Small intestine (tissue), 7 donors: ENCODE results near the gene ATXN10. TPM values are rescaled to one million over a fixed set of nuclear protein-coding genes. Genes with fewer than 3 reads are reported as not detected.
A peak's percentile ranks its signal among the peaks of the same experiment; 100 is the strongest.

Experiments used
- DNase-seq, 2 donors: peaks; one replicate each; pipeline versions ENCODE4 v3.0.0 to v3.0.0-alpha.2; 2013
- FAIRE-seq: peaks from 2 replicates; lab custom pipeline; 2012; peaks lifted over from hg19 to GRCh38; lab: Jason Lieb, UNC
- H3K27ac ChIP-seq, 3 donors: one replicate each; pipeline ENCODE4 v1.5.1; 2013; ENCODE audit warnings: low read length in 2 of 3, mild to moderate bottlenecking in 2 of 3, control low read depth in 1 of 3, inconsistent platforms in 1 of 3, low read depth in 1 of 3, moderate library complexity in 1 of 3
- H3K27me3 ChIP-seq, 3 donors: one replicate each; pipeline ENCODE4 v1.6.1; 2013; ENCODE audit warnings: low read length in 3 of 3, inconsistent platforms in 1 of 3; ENCODE audit not compliant: control insufficient read depth in 3 of 3, insufficient read depth in 3 of 3
- H3K36me3 ChIP-seq, 3 donors: one replicate each; pipeline ENCODE4 v1.6.1; 2013; ENCODE audit warnings: low read length in 3 of 3, inconsistent platforms in 1 of 3, low read depth in 1 of 3, mild to moderate bottlenecking in 1 of 3, moderate library complexity in 1 of 3; ENCODE audit not compliant: control insufficient read depth in 3 of 3, insufficient read depth in 2 of 3
- H3K4me1 ChIP-seq, 3 donors: one replicate each; pipeline ENCODE4 v1.6.1; 2013; ENCODE audit warnings: low read length in 2 of 3, inconsistent platforms in 1 of 3, low read depth in 1 of 3, mild to moderate bottlenecking in 1 of 3, moderate library complexity in 1 of 3; ENCODE audit not compliant: control insufficient read depth in 3 of 3, insufficient read depth in 2 of 3
- H3K4me3 ChIP-seq, 3 donors: one replicate each; pipeline ENCODE4 v1.5.1; 2013; ENCODE audit warnings: low read length in 3 of 3, control low read depth in 1 of 3, inconsistent platforms in 1 of 3, low read depth in 1 of 3, mild to moderate bottlenecking in 1 of 3, moderate library complexity in 1 of 3
- H3K9me3 ChIP-seq, 2 donors: one replicate each; pipeline ENCODE4 v1.6.1; 2013; ENCODE audit warnings: low read depth in 1 of 2, low read length in 1 of 2; ENCODE audit not compliant: control insufficient read depth in 2 of 2, insufficient read depth in 1 of 2
- WGBS, 3 donors: extraction: QIAGEN DNeasy Blood & Tissue Kit; methylation state at CpG; one replicate each; pipeline ENCODE4 v1.1.7; 2013; 5-methylcytosine and 5-hydroxymethylcytosine counted together
- polyA plus RNA-seq, 4 donors: library from polyadenylated mRNA; stranded (reverse) in 3 of 4; unstranded in 1 of 4; fragments of 200-250 nt in 3 of 4; fragments of 120-200 nt in 1 of 4; gene quantifications; one replicate each; pipeline versions ENCODE4 v1.2.1 to v1.2.3, GENCODE V29; 2013
- donor health status: healthy with polysubstance abuse.
- donor health status: control.
- donor health status: control.
- donor health status: Bipolar disorder and iron deficiency.
- donor health status: healthy.

The ATXN10 gene
- polyA plus RNA-seq, 4 donors, result 15.4 to 74.3 (median 39.2) TPM

GRCh38 chr22:45762545-45763235 lies 91.1 kb downstream of the ATXN10 start:
- no peak for FAIRE-seq
- WGBS, 3 donors, result 92 to 96% (median 96%) methylated on average over 7 of the region's 7 CpGs
- H3K36me3 ChIP-seq, result peaks cover 0 to 16% (median 0%) of the 10 kb centered on the region in 3 donors

GRCh38 chr22:45763236-45763624 lies 91.6 kb downstream of the ATXN10 start:
- H3K4me3 ChIP-seq, result no peak overlapping the region
- WGBS, 3 donors, result 75 to 81% (median 76%) methylated on average over 10 of the region's 10 CpGs
- no peak for FAIRE-seq
- peaks cover 0 to 13% (median 0%) of the 10 kb centered on the region in 3 donors for H3K36me3 ChIP-seq
- H3K27ac ChIP-seq, result no peak overlapping the region
- peak in 1 of 2 donors; percentile 44 for DNase-seq
- peaks cover 0 to 7% of the 10 kb centered on the region in 2 donors for H3K9me3 ChIP-seq
- H3K4me1 ChIP-seq, result peaks cover 0 to 4% (median 0%) of the 10 kb centered on the region in 3 donors
- no peaks in the 10 kb centered on the region for H3K27me3 ChIP-seq

More at GRCh38 chr22:45762545-45763235, 91.1 kb downstream of the ATXN10 start:
- no peak for DNase-seq
- no peaks in the 10 kb centered on the region for H3K27me3 ChIP-seq
- peaks cover 0 to 4% (median 0%) of the 10 kb centered on the region in 3 donors for H3K4me1 ChIP-seq
- no peak overlapping the region for H3K27ac ChIP-seq
- H3K4me3 ChIP-seq, result no peak overlapping the region
- peaks cover 0 to 7% of the 10 kb centered on the region in 2 donors for H3K9me3 ChIP-seq

- Histone ChIP-seq H3K4me1 (peaks cover 0 to 3% (median 0%) of the 10 kb centered on the region in 3 donors), H3K36me3 (peaks cover 0 to 14% (median 0%) of the 10 kb centered on the region in 3 donors), H3K27me3 (no peaks in the 10 kb centered on the region), H3K4me3 (no peak overlapping the region), H3K27ac (no peak overlapping the region), H3K9me3 (peaks cover 0 to 6% of the 10 kb centered on the region in 2 donors)
- WGBS, 3 donors, result 90 to 97% (median 94%) methylated on average over 3 of the region's 3 CpGs
- DNase-seq, result no peak
- FAIRE-seq, result no peak
Measured at GRCh38 chr22:45768490-45768889, 96.9 kb downstream of the ATXN10 start.

- no peak overlapping the region for H3K4me3 ChIP-seq
- FAIRE-seq (no peak), DNase-seq (no peak)
- H3K9me3 ChIP-seq, result peaks cover 0 to 6% of the 10 kb centered on the region in 2 donors
- H3K4me1 ChIP-seq, result no peaks in the 10 kb centered on the region
- no peaks in the 10 kb centered on the region for H3K27me3 ChIP-seq
- no peak overlapping the region for H3K27ac ChIP-seq
- 85 to 92% (median 85%) methylated on average over 3 of the region's 3 CpGs for WGBS, 3 donors
- H3K36me3 ChIP-seq, result peaks cover 0 to 13% (median 0%) of the 10 kb centered on the region in 3 donors
Measured at GRCh38 chr22:45769569-45770210, 98.1 kb downstream of the ATXN10 start.

GRCh38 chr22:45770506-45770905 lies 98.9 kb downstream of the ATXN10 start:
- WGBS, 3 donors, result 73 to 91% (median 74%) methylated on average over 4 of the region's 4 CpGs
- H3K4me3 ChIP-seq, result no peak overlapping the region
- H3K27ac ChIP-seq, result no peak overlapping the region
- no peaks in the 10 kb centered on the region for H3K27me3 ChIP-seq
- FAIRE-seq (no peak), DNase-seq (no peak)
- no peaks in the 10 kb centered on the region for H3K4me1 ChIP-seq
- peaks cover 0 to 11% (median 0%) of the 10 kb centered on the region in 3 donors for H3K36me3 ChIP-seq
- H3K9me3 ChIP-seq, result peaks cover 0 to 6% of the 10 kb centered on the region in 2 donors

- no peaks in the 10 kb centered on the region for H3K27me3 ChIP-seq
- H3K4me3 ChIP-seq, result no peak overlapping the region
- H3K36me3 ChIP-seq, result peaks cover 0 to 11% (median 0%) of the 10 kb centered on the region in 3 donors
- FAIRE-seq (no peak), DNase-seq (no peak)
- H3K27ac ChIP-seq, result no peak overlapping the region
- H3K4me1 ChIP-seq, result no peaks in the 10 kb centered on the region
- 86 to 92% (median 91%) methylated on average over 3 of the region's 3 CpGs for WGBS, 3 donors
- peaks cover 0 to 6% of the 10 kb centered on the region in 2 donors for H3K9me3 ChIP-seq
Measured at GRCh38 chr22:45771057-45771456, 99.4 kb downstream of the ATXN10 start.

GRCh38 chr22:45771711-45772110 lies 100.1 kb downstream of the ATXN10 start:
- Histone ChIP-seq H3K9me3 (peaks cover 0 to 6% of the 10 kb centered on the region in 2 donors), H3K4me1 (no peaks in the 10 kb centered on the region), H3K36me3 (peaks cover 0 to 11% (median 0%) of the 10 kb centered on the region in 3 donors), H3K27ac (no peak overlapping the region), H3K27me3 (no peaks in the 10 kb centered on the region), H3K4me3 (no peak overlapping the region)
- DNase-seq (no peak), FAIRE-seq (no peak)
- WGBS, 3 donors, result 94 to 99% (median 98%) methylated on average over 2 of the region's 2 CpGs

- peaks cover 0 to 11% (median 0%) of the 10 kb centered on the region in 3 donors for H3K36me3 ChIP-seq
- H3K4me1 ChIP-seq, result no peaks in the 10 kb centered on the region
- no peak overlapping the region for H3K4me3 ChIP-seq
- H3K27me3 ChIP-seq, result no peaks in the 10 kb centered on the region
- no peak for FAIRE-seq
- 91 to 97% (median 96%) methylated on average over 2 of the region's 2 CpGs for WGBS, 3 donors
- no peak overlapping the region for H3K27ac ChIP-seq
- DNase-seq, result no peak
- peaks cover 0 to 6% of the 10 kb centered on the region in 2 donors for H3K9me3 ChIP-seq
Measured at GRCh38 chr22:45772743-45773142, 101.1 kb downstream of the ATXN10 start.
